ENCODE measurements around the gene PPP1CA.

PPP1CA gene

DNA sequence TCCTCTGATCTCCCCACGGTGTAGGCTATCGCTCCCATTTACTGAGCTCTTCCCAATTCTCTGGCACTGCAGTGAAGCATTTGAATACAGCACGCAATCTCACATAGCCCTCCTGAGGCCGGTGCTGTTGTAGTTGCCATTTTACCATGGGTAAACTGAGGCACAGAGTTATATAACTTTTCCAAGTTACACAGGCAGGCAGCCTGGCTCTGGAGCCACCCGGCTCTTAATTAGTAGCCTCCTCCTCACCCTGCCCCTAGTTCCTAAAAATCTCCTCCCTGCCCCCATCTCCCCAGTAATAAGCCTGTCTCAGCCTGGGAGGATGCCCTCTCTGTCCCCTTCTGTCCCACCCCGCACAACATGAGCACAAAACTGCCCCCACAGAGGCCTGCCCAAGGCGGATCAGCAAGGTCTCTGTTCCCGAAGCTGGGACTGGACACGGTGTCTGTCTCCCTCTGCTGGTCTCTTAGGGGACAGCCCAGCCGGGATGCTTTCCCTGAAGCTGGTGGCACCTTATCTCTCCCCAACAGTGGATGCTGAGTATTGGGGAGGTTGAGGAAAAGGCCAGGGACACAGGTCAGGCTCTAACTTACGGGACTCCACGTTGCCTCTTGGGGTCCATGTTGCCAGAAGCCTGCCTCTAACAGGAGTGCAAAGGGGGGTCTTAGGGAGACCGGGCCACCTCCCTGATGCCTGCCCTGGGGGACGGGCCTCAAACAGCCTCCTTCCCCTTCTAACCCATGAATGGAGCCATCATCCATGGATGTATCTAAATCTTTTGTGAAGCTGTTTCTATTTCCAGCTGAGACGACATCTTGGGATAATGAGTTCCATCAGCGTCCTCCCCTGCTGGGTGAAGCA is 19.2 kb downstream of the PPP1CA start:
- peak; percentile 85 for DNase-seq (ENCODE audit: low spot score)

DNA sequence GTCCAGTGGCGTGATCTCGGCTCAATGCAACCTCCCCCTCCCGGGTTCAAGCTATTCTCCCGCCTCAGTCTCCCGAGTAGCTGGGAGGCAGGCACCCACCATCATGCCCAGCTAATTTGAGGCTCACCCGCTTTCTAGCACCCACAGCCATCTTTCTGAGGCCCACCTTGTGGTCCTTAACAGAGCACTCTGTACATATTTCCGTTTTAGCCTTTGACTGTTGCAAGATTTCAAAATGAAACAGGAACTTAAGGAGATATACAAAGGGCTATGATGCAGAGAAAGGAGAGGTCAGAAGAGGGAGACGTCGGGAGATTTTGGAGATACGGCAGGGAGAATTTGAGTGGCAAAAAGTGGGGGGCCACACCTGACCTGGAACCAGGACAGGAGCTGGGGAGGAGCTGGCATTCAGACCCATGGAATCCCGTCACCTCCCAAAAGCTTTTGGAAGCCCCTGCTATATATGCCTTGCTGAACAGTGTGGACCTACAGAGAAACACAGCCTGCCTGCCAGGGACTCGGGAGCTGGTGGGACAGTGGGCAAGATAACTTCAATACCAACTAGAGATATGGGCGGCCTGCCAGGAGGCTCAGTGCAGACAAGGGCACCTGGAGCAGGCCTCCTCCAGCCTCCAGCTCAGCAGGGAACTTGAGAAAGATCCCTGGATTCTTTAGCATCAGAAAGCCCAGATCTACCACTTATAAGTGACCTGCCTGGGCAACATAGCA is 20.2 kb downstream of the PPP1CA start:
- no peak for DNase-seq (ENCODE audit: low spot score)

DNA sequence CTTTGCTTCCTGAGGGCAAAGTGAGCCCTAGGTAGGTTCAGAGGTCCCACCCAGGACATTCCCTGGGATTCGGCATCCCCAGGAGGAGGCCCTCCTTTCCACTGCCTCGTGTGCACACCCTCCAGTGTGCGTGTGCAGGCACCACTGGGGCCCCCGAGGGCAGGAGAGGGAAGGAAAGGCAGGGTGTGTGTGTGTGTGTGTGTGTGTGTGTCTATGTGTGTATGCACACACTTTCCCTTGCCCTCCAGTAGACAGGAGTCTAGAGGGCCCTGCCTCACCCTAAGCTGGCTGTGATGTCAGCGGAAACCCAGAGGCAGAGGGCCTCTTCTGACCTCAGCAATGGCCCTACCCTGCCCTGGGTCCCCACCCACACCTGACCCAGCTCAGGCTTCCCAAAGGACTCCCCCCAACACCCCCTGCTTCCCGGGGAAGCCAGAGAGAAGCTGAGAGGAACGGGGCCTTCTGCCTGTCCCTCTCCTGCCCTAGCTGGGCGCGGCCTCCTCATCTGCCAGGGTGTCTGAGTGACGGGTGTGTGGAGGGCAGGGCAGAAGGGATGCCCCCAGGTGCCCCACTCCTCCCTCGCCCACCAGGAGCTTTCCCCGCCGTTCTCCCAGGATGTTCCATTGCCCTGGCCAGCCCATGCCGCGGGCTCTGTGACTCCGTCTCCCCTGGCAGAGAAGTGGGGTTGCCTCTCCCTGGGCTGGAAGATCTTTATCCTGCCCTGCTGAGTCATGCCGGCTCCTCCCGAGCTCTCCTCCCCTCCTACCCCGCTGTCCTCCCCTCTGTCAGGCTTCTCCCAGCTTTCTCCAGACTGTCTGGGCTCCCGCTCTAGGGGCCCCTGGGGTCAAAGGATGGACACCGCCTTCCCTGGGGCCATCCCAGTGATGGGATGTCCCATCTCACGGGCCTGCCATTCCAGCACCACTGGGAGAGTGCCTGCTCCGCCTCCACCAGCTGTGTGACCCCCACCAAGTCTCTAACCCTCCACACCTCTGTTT is 22.3 kb downstream of the PPP1CA start:
- DNase-seq (ENCODE audit: low spot score): peak; percentile 82

DNA sequence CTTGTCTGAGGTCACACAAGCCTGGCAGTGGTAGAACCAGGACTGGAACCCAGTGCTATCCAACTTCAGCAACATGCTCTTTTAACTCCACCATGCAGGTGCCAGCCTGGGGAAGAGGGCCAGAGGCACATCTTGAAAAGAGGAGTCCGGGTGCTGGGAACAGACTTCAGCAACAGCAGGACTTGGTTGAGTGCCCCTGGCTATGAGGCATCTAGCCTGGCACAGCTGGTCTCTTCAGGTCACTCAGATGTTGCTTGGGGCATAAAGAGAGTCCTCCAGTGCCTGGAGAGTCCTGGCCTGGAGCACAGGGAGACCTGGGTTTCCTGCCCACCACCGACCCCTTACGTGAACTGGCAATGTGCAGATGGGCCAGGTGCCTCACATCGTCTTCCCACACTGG is 23.1 kb downstream of the PPP1CA start:
- DNase-seq (ENCODE audit: low spot score): no peak

- DNase-seq (ENCODE audit: low spot score): no peak
Observed at GRCh38 chr11:67376873-67377808, 24.5 kb downstream of the PPP1CA start.

GRCh38 chr11:67376063-67376820 is 25.4 kb downstream of the PPP1CA start:
- DNase-seq (ENCODE audit: low spot score): no peak

DNA sequence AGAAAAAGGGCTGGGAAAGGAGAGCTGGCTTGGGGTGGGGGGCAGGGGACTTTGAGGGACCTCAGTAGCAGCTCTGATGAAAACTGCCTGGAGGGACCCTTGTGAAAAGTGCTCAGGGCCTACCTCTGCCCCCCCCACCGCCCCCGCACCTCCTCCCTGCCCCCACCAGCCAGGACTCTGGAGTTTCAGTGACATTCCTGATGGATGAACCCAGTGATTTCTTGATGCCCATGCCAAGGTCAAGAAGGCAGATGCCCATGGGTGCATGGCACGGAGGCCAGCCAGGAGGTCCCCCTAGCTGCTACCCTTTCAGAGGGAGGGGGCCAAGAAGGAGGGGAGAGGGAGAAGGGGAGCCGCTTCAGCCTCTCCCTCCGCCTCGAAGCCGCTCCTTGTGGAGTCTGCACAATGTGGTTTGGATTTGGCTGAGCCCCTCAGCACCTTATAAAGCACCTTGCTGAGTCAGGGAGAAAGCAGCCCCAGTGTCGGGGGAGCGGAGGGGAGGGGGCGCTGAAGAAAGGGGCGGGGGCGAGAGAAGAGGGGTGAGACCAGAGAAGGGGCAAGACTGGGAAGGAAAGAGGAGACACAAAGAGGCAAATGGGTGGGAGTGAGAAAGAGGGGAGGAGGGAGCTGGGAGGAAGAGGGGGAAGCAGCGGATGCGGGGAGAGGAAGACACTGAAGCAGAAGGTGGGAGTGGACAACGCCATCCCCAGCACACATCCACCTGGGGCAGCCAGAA is 26.2 kb downstream of the PPP1CA start:
- no peak for DNase-seq (ENCODE audit: low spot score)

GRCh38 chr11:67374571-67375281 is 26.9 kb downstream of the PPP1CA start:
- DNase-seq (ENCODE audit: low spot score): peak; percentile 47

GRCh38 chr11:67373648-67374570 is 27.7 kb downstream of the PPP1CA start:
- peak; percentile 94 for DNase-seq (ENCODE audit: low spot score)

DNA sequence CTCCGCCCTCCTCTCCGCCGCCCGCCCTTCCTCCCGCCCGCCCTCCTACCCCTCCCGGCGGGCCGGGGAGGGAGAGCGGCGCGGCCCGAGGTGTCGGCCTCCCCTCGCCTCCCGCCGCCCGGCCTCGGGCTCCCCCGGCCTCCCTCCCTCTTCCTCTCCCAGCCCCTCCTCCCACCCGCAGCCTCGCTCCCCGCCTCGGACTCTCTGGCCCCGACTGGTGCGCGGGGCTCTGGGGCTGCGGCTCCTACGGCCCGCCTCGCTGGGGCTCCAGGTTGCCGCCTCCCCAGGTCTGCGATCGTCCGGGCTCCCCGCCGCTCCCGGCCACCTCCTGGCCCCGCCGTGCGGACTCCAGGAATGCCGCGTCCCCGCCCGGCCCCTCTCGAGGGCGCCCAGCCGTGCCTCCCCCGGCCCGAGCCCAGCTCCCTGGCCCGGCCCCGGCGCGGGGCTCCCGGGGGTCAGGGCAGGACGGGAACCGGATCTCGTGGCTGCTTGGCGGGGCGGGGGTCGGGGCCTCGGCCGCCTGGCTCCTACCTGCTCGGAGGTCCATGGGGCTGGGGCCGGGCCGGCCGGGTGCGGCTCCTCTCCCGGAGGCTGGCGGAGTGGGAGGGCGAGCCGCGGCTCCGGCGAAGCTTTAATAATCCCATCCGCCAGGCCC is 28.5 kb downstream of the PPP1CA start, which contains the start of gene CLCF1:
Gene CLCF1, minus strand, starts transcription at position 606 of the 655 bp plus-strand sequence. Its CDS starts 59 bp downstream, at position 547.
- DNase-seq (ENCODE audit: low spot score): peak; percentile 87

DNA sequence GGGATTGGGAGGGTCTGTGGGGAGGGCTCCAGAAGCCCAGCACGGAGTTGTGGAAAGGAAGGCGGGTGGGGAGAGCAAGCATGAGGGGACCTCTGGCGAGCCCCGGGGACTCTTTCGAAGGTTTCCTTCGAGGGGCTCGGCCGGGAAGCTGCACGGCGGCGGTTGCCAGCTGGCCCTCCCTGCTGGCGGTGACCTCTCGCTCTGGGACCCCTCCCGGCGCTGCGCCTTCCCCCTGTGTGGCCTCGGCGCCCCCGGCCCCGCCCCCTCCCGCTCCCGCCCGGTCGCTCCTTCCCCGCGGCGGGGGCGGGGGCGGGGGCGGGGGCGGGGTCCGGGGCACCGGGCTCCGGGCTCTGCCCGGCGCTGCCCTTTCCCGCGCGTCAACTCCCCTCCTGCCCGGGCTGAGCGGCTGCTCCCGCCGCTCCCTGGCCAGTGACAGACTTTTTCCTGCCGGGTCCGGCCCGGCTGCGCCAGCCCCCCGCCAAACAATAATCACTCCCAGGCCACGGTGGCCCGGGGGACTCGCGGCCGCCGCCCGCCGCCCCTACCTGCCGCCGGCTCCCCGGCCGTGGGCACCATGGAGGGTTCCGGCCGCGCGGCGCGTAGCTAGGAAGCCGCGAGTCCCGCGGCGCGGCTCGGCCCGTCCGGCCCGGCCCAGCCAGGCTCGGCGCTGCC is 29.2 kb downstream of the PPP1CA start:
- peak; percentile 69 for DNase-seq (ENCODE audit: low spot score)

DNA sequence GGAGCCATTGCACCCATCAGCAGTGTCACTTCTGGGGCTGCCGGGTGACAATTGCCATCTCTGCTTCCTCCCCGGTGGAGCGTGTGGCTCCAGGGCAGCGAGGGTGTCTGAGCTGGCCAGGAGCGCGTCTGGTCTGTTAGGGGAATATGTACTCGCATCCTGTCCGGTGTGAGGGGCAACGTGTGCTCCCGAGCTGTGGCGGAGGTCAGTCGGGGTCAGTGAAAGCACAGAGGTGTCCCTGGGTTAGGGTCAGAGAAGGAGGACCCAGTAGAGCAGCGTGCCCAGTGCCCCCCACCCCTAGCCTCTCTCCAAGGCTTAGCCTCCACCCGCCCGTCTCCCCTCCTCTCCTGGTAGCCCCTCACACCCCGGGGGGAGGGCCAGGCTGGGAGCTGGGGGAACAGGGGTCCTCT is 29.7 kb downstream of the PPP1CA start:
- DNase-seq (ENCODE audit: low spot score): no peak

DNA sequence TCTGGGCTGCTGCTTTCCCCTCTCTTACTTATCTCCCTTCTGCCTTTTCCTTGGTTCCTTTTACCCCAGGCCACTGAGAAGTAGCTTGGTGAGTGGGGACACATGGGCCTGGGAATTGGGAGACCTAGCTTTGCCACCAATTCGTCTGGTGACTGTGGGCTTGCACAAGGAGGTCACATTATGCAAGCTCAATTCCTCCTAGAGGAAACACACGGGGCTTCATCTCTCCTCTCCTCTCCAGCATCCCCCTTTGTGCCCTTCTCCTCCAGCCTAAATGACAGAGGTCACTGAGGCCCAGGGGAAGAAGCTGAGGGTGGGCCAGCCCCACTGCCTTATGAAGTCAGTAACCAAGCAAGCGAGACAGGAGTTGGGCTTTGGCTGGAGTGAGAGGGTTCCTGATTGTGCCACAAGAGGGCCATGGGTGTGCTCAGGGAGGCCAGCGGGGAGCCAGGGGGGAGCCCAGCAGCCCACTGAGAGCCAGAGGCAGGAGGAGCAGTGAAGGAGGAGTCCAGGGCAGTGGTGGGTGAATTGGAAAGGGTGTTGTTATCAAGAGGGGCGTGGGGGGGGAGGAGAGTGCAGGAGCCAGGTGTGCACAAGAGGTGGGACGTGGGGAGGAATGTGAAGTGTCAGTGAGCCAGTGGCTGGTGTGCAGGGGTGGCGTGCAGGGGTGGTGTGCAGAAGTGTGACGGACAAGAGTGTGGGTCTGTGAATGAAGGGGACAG is 30.3 kb downstream of the PPP1CA start:
- DNase-seq (ENCODE audit: low spot score): peak; percentile 83

GRCh38 chr11:67370351-67371076 is 31.1 kb downstream of the PPP1CA start:
- DNase-seq (ENCODE audit: low spot score): no peak

GRCh38 chr11:67369801-67370284 is 31.8 kb downstream of the PPP1CA start:
- DNase-seq (ENCODE audit: low spot score): no peak

All from GM03348 (cell line).